ENCODE results near the gene PTPN13. TPM values are rescaled to one million over a fixed set of nuclear protein-coding genes. Genes with fewer than 3 reads are reported as not detected.

The PTPN13 gene
- total RNA-seq, 1 donor from 2014 or later: 41.3 TPM

DNA sequence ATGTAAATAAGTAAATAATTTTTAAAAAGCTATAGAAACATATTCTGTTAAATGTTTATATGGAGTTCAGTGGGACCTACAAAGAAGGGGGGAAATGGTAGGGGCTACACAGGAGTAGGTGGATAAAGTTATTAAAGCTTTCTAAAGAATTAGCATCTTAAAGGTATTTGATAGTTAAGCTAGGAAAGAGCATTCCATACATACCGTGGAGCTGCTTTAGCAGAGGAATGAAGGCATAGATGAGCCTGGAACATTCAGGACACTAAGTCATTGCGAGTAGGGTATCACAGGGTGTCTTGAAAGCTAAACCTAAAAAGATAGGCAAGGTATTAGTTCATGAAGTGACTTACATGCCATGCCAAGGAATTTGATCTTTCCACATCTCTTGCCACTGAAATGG, 194.7 kb downstream of the PTPN13 start:
- Histone ChIP-seq H3K4me3 (ENCODE audit: low read depth, low read length) (no peak overlapping the region), H3K27me3 (ENCODE audit: control insufficient read depth, insufficient read depth, low read length) (no peaks in the 10 kb centered on the region), H3K36me3 (ENCODE audit: control insufficient read depth, insufficient read depth, low read length) (peaks cover 3% of the 10 kb centered on the region)
- TF ChIP-seq CTCF (IDR thresholded peaks at IDR 0.05; ENCODE audit: insufficient read depth, low read length, severe bottlenecking): no peak
- no peak for DNase-seq (ENCODE audit: low read depth)
- no peak for FAIRE-seq

DNA sequence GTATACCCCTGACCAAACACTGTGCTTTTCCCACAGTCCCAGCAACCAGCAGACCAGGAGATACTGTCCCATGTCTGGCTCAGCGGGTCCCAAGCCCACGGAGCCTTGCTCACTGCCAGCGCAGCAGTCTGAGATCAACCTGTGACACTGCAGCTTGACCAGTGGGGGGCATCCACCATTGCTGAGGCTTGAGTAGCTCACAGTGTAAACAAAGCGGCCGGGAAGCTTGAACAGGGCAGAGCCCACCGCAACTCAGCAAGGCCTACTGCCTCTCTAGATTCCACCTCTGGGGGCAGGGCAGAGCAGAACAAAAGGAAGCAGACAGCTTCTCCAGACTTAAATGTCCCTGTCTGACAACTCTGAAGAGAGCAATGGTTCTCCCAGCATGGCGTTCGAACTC, 197.0 kb downstream of the PTPN13 start:
- Histone ChIP-seq H3K36me3 (ENCODE audit: control insufficient read depth, insufficient read depth, low read length) (peaks cover 3% of the 10 kb centered on the region), H3K27me3 (ENCODE audit: control insufficient read depth, insufficient read depth, low read length) (no peaks in the 10 kb centered on the region), H3K4me3 (ENCODE audit: low read depth, low read length) (no peak overlapping the region)
- DNase-seq (ENCODE audit: low read depth) (no peak), FAIRE-seq (no peak)
- no peak for TF ChIP-seq CTCF (IDR thresholded peaks at IDR 0.05; ENCODE audit: insufficient read depth, low read length, severe bottlenecking)

DNA sequence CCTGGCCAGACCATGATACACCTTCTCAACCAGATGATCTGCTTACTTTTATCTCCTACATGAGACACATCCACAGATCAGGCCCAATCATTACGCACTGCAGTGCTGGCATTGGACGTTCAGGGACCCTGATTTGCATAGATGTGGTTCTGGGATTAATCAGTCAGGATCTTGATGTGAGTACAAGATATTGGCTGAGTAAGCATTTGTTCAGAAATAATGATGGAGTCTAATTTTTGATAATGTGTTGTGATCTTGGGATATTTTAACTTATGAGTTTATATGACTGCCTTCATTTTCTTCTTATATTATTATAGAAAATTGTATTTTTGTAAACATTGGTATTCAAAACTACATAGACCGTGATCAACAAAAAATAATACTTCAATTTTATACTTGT, 215.7 kb downstream of the PTPN13 start:
- H3K36me3 ChIP-seq (ENCODE audit: control insufficient read depth, insufficient read depth, low read length): peaks cover 9% of the 10 kb centered on the region
- FAIRE-seq: no peak

GRCh38 chr4:86810847-86811246, 216.7 kb downstream of the PTPN13 start:
- DNase-seq (ENCODE audit: low read depth): no peak
- no peak for TF ChIP-seq CTCF (IDR thresholded peaks at IDR 0.05; ENCODE audit: insufficient read depth, low read length, severe bottlenecking)
- peaks cover 13% of the 10 kb centered on the region for H3K36me3 ChIP-seq (ENCODE audit: control insufficient read depth, insufficient read depth, low read length)
- no peaks in the 10 kb centered on the region for H3K27me3 ChIP-seq (ENCODE audit: control insufficient read depth, insufficient read depth, low read length)
- H3K4me3 ChIP-seq (ENCODE audit: low read depth, low read length): no peak overlapping the region
- FAIRE-seq: no peak

More for the DNA sequence above, 215.7 kb downstream of the PTPN13 start:
- no peaks in the 10 kb centered on the region for H3K27me3 ChIP-seq (ENCODE audit: control insufficient read depth, insufficient read depth, low read length)
- TF ChIP-seq CTCF (IDR thresholded peaks at IDR 0.05; ENCODE audit: insufficient read depth, low read length, severe bottlenecking): no peak
- DNase-seq (ENCODE audit: low read depth): no peak
- H3K4me3 ChIP-seq (ENCODE audit: low read depth, low read length): no peak overlapping the region

DNA sequence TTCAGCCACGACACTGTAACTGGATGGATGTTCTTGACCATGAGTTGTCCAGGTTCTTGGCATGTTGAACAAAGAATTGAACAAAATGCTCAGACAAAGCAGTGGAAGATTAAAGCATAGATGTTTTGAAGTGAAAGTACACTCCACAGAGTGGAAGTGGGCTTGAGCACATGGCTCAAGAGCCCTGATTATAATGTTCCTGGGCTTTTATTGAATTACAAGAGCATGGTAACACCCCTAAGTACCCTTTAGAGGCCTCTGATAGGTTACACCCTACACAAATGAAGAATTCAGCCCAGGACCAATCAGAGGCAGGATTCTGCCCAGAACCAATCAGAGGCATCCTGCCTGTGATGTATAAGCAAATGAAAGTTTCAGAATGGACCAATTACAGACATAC, 221.5 kb downstream of the PTPN13 start:
- TF ChIP-seq CTCF (IDR thresholded peaks at IDR 0.05; ENCODE audit: insufficient read depth, low read length, severe bottlenecking): no peak
- no peaks in the 10 kb centered on the region for H3K27me3 ChIP-seq (ENCODE audit: control insufficient read depth, insufficient read depth, low read length)
- H3K4me3 ChIP-seq (ENCODE audit: low read depth, low read length): no peak overlapping the region
- H3K36me3 ChIP-seq (ENCODE audit: control insufficient read depth, insufficient read depth, low read length): peaks cover 10% of the 10 kb centered on the region
- FAIRE-seq: no peak
- no peak for DNase-seq (ENCODE audit: low read depth)

DNA sequence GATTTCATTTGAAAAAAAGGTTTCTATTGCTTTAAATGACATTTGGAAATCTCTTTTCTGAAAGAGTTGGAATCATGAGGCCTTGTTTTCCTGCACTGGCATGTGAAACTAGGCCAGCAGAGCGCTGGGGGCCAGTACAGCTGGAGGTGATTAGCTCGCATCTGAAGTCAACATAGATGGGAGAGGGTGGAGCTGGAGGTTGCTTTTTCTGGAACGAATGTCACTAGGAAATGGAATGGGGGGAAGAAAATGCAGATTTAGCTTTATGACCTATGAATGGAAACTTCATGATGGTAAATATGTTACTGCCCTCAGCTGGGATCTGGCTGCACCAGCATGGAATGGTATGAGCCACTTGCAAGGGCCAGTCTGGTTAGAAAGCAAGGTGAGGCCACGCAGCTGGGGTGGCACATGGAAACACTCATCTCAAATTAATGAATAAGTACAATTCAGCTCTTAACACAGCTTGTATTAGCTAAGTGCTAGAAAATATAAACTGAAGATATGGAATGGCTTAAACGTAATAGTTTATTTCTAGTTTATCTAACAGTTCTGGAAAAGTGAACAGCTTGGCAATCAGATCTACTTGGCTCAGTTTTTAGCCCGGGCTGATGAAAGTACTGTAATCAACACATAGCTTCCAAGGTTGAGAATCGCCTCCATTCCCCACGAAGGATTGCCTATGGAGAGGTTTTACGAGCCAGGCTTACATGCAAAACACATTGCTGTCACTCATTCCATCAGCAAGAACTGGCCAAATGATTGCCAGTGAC, 222.6 kb downstream of the PTPN13 start:
- H3K36me3 ChIP-seq (ENCODE audit: control insufficient read depth, insufficient read depth, low read length): peaks cover 9% of the 10 kb centered on the region
- FAIRE-seq: no peak
- TF ChIP-seq CTCF (IDR thresholded peaks at IDR 0.05; ENCODE audit: insufficient read depth, low read length, severe bottlenecking): no peak

More for the DNA sequence above, 222.6 kb downstream of the PTPN13 start:
- H3K27me3 ChIP-seq (ENCODE audit: control insufficient read depth, insufficient read depth, low read length): no peaks in the 10 kb centered on the region
- no peak overlapping the region for H3K4me3 ChIP-seq (ENCODE audit: low read depth, low read length)
- DNase-seq (ENCODE audit: low read depth): no peak

All from bronchial epithelial cell (primary cell).